ENCODE measurements around the gene HEYL.

- TF ChIP-seq CTCF (conservative IDR thresholded peaks at IDR 0.05 in 1 of 2, IDR thresholded peaks at IDR 0.05 in 1 of 2; ENCODE audit: low read depth in 1 of 2, low read length in 2 of 2), result no peak
- TF ChIP-seq EZH2 (IDR thresholded peaks at IDR 0.05; ENCODE audit: low read length, missing control alignments), result no peak
These were observed 16.3 kb upstream of the HEYL start for GRCh38 chr1:39655578-39656268.

Measured in fibroblast of lung (primary cell).